ENCODE results near the gene PTGR1. TPM values are rescaled to one million over a fixed set of nuclear protein-coding genes. Genes with fewer than 3 reads are reported as not detected.
A peak's percentile ranks its signal among the peaks of the same experiment; 100 is the strongest.
"Not testable (repeated sequence)": the region's sequence is repeated elsewhere in the genome, so short reads cannot be mapped to it uniquely, and the experiment has no call there.

The PTGR1 gene
- 39.8 and 41.3 TPM in 2 replicates for total RNA-seq (2014; rRNA removed; shearing (Covaris generic))

- peak; percentile 84 for DNase-seq (ENCODE audit: low spot score)
These were observed at the start of gene PTGR1 for GRCh38 chr9:111599092-111599954. Gene PTGR1, minus strand, starts transcription at chr9:111599647. Its CDS starts 2,225 bp downstream, at chr9:111597422.

GRCh38 chr9:111649016-111649415 lies 49.6 kb upstream of the PTGR1 start:
- no peak for DNase-seq (ENCODE audit: low spot score)

GRCh38 chr9:111648066-111648465 lies 48.6 kb upstream of the PTGR1 start:
- no peak for DNase-seq (ENCODE audit: low spot score)

GRCh38 chr9:111646417-111646816 lies 47.0 kb upstream of the PTGR1 start:
- no peak for DNase-seq (ENCODE audit: low spot score)

- DNase-seq (ENCODE audit: low spot score), result no peak
These were observed 46.4 kb upstream of the PTGR1 start for GRCh38 chr9:111645806-111646205.

GRCh38 chr9:111644195-111644772 lies 44.8 kb upstream of the PTGR1 start:
- no peak for DNase-seq (ENCODE audit: low spot score)

- DNase-seq (ENCODE audit: low spot score), result no peak
These were observed 38.0 kb upstream of the PTGR1 start for GRCh38 chr9:111637421-111637950.

- no peak for DNase-seq (ENCODE audit: low spot score)
These were observed 35.4 kb upstream of the PTGR1 start for GRCh38 chr9:111634860-111635259.

GRCh38 chr9:111633389-111633736 lies 33.9 kb upstream of the PTGR1 start:
- no peak for DNase-seq (ENCODE audit: low spot score)

- DNase-seq (ENCODE audit: low spot score), result no peak
These were observed 33.4 kb upstream of the PTGR1 start for GRCh38 chr9:111632695-111633388.

GRCh38 chr9:111632060-111632459 lies 32.6 kb upstream of the PTGR1 start:
- DNase-seq (ENCODE audit: low spot score), result peak; percentile 12

GRCh38 chr9:111631214-111631971 lies 31.9 kb upstream of the PTGR1 start, which contains the start of gene DNAJC25:
Gene DNAJC25, plus strand, starts transcription at chr9:111631334. Its CDS starts 74 bp downstream, at chr9:111631408.
- DNase-seq (ENCODE audit: low spot score), result peak; percentile 98

GRCh38 chr9:111630964-111631213 lies 31.4 kb upstream of the PTGR1 start:
- DNase-seq (ENCODE audit: low spot score), result no peak

GRCh38 chr9:111630182-111630963 lies 30.9 kb upstream of the PTGR1 start:
- DNase-seq (ENCODE audit: low spot score), result no peak

GRCh38 chr9:111628411-111628810 lies 29.0 kb upstream of the PTGR1 start:
- DNase-seq (ENCODE audit: low spot score), result no peak

GRCh38 chr9:111627260-111627963 lies 28.0 kb upstream of the PTGR1 start:
- DNase-seq (ENCODE audit: low spot score), result no peak

- peak; percentile 32 for DNase-seq (ENCODE audit: low spot score)
These were observed 23.2 kb upstream of the PTGR1 start for GRCh38 chr9:111622626-111623025.

GRCh38 chr9:111621895-111622480 lies 22.5 kb upstream of the PTGR1 start:
- DNase-seq (ENCODE audit: low spot score), result peak; percentile 68

- DNase-seq (ENCODE audit: low spot score), result not testable (repeated sequence)
These were observed 17.9 kb upstream of the PTGR1 start for GRCh38 chr9:111617349-111617748.

- no peak for DNase-seq (ENCODE audit: low spot score)
These were observed 16.5 kb upstream of the PTGR1 start for GRCh38 chr9:111615928-111616327.
